Fibroblast of skin of left quadriceps (primary cell): ENCODE measurements around the gene TSPAN10.
"Not testable (repeated sequence)": the region's sequence is repeated elsewhere in the genome, so short reads cannot be mapped to it uniquely, and the experiment has no call there.

Experiments used
- DNase-seq, 2 experiments: peaks; one replicate each; pipeline ENCODE4 v3.0.0-alpha.2; 2013; ENCODE audit warnings: low read depth in 2 of 2

The TSPAN10 gene

GRCh38 chr17:81662002-81662401 lies 25.0 kb downstream of the TSPAN10 start:
- DNase-seq, result no peak

DNA sequence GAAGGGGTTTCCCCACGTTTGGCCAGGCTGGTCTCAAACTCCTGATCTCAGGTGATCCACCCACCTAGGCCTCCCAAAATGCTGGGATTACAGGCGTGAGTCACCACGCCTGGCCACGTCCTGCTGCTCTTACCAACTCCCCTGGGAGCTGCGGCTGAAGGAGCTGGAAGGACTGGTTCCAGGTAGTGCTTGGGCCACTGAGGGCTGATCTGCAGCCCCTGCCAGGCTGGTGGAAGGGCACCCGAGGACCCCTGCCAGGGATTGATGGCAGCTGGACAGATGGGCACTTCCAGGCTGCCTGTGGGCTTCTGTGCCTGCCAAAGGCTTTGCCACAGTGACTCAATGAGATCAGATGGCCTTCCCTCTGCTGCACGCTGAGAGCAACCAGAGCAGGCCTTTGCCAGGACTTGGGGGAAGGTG lies 27.1 kb downstream of the TSPAN10 start:
- no peak for DNase-seq

- no peak for DNase-seq
Measured at GRCh38 chr17:81665205-81666091, 28.5 kb downstream of the TSPAN10 start.

DNA sequence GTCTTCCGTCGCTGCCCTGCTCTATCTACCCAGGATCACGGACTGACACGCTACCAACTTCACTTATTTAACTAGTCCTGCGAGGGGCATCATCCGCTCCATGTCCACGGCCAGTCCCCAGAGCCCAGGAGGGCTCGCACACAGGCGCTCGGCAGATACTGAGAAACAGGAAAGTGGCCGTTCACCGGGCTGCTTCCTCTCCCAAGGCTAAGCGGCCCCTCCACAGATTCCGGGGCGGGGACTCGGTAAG lies 29.0 kb downstream of the TSPAN10 start:
- DNase-seq, result no peak

- peak; percentile 91 for DNase-seq
Measured at GRCh38 chr17:81666342-81667191, 29.6 kb downstream of the TSPAN10 start, which contains the start of the genes CCDC137 and OXLD1. TSS of gene CCDC137 (plus strand) at chr17:81666737. CDS start at chr17:81666767, 30 bp downstream. TSS of gene OXLD1 (minus strand) at chr17:81666605. CDS start at chr17:81666577, 28 bp downstream.

DNA sequence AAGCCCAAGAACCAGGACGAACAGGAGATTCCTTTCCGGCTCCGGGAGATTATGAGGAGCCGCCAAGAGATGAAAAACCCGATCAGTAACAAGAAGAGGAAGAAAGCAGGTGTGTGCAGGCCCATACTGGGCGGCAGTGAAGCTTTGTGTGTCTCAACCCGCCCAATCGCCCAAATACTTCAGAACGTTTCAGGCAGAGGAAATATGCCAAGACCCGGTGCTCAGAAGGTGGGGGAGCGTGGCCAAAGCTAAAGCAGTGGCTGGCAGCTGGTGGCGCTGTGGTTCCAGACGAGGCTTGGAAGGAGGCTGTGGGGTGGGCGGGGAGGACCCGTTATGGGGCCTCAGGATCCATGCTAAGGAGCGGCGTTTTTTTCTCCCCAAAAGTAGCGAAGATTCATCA lies 30.8 kb downstream of the TSPAN10 start:
- no peak for DNase-seq

- DNase-seq, result no peak
Measured at GRCh38 chr17:81672504-81672903, 35.5 kb downstream of the TSPAN10 start.

DNA sequence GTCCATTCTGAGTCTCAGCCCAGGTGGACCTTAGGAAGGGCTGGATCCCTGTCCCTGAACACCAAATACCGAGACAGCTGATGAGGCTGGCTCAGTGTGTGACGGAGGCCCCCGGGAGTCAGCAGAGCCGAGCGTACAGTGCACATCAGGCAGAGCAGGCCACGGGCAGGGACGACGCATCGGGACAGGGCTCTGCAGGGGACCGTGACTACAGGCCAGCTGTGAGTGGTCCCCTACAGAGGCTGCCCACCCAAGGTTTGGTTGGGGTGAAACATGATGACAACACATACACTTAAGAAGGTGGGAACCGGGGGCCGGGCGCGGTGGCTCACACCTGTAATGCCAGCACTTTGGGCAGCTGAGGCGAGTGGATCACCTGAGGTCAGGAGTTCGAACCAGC lies 36.0 kb downstream of the TSPAN10 start:
- no peak for DNase-seq

GRCh38 chr17:81673561-81674258 lies 36.7 kb downstream of the TSPAN10 start:
- no peak for DNase-seq

DNA sequence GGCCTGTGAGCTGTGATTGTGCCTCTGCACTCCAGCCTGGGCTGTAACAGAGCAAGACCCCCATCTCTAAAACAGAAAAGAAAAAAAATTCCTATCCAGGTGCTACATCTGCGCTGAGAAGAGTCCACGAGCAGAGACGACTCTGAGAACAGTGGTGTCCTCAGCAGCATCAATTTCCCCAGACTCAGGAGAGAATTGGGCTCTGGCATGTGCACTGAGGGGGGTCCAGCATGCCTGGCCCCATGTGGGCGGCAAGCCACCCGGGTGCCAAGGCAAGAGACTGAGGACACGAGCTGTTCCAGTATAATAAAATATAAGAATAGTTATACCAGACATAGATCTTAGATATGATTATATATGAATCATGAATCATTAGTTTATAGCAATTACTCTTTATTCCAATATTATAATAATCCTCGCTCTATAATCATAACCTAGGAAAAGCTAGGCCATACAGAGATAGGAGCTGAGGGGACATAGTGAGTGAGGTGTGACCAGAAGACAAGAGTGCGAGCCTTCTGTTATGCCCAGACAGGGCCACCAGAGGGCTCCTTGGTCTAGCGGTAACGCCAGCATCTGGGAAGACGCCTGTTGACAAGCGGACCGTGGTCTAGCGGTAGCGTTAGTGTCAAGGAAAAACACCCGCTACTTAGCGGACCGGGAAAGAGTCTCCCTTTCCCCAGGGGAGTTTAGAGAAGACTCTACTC lies 38.7 kb downstream of the TSPAN10 start:
- DNase-seq, result not testable (repeated sequence)

DNA sequence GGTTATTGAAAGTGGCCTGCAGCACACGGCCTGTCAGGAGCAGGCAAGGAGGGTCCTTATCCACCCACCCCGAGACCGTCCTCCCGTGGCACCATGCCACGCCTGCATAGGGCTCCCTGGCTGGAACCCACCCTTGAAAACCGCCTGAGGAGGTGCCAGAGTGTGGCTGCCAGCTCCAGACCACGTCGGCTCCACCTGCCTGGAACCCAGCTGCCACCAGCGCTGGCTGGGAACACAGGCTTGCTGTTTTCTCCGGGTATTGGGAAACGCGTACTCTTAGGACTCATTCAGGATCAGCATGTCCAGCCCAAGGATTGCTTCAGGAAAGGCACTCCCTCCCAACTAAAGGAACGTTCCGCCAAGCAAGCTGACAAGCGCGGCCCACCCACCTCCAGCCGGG lies 39.9 kb downstream of the TSPAN10 start:
- no peak for DNase-seq

DNA sequence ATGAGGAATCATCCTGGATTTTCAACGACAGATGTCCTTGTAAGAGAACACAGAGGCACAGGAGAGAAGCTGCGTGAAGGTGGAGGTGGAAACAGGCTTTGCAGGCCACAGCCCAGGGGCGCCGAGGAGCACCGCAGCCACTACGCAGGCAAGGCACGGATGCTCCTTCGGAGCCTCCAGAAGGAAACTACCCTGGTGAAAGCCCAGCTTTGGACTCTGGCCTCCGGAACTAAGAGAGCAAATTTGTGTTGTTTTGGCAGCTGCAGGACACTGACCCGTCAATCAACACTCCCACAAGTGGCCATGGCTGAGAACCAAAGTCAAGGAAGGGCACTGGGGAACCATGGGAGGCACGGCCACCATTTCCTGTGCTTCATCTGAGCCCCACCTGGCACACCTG lies 43.2 kb downstream of the TSPAN10 start:
- no peak for DNase-seq

DNA sequence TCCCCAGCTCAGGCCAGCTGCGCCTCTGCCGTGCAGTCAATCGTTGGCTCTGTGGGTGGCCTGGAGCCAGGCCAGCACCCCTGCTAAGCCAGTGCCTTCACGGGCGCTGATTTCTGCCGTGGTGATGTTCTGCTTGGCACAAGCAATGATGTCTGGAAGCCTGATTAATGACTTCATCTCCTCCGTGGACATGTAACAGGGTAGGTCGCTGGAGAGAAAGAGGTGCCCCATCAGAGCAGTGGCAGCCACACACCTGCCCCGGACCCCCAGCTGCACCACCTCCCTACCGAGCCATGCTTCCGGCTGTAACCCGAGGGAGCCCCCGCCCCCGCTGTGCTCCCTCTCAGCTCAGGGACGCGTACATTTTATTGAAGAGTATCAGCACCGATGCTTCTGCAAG lies 44.7 kb downstream of the TSPAN10 start:
- DNase-seq, result no peak

DNA sequence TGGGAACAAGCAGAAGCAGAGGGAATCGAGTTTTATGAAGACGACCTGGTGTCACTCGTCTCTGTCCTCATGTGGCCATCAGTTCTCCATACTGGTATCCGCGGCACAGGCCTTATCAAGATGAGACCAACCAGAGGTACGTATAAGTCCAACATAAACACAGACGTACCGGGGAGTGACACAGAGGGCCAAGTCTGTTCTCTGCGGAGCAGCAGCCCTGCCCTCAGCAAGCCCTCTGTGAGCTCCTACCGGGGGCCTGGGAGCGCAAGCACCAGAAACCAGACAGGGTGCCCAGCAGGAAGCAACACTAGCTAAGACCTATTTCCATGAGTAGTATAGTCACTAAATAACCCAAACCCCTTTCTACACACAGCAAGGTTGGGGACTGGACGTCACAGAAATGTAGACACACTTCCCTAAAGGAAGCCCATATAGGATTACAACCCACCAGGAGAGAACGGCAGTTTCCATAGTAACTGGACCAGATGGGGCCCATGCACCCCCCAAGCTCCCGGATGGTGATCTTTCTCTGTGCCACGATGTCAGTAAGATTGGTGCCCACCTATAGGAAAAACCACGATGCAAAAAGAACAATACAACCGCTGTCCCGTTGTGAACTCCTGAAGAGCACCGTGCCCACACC lies 45.7 kb downstream of the TSPAN10 start:
- no peak for DNase-seq

DNA sequence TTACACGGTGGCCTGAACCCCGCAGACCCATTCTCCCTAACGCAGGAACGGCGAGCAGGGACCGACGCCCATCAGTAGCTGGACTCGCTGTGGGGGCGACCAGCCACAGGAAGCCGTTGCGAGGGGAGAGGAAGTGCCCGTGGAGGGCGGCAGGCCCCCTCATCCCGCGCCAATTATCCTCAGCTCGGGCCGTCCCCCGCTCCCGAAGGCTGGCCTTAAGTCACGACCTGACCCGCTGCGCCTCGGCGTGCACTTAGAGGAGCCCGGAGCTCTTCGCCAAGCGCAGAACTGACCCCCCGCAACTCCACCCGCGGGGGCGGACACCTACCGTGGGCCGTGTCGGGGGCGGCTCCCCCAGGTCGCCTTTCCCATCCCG lies 46.2 kb downstream of the TSPAN10 start:
- no peak for DNase-seq

- DNase-seq, result peak; percentile 99
Measured at GRCh38 chr17:81683584-81684441, 46.8 kb downstream of the TSPAN10 start, which contains the start of the genes ARL16 and HGS. TSS of gene ARL16 (minus strand) at chr17:81683797. CDS start at chr17:81683753, 44 bp downstream. TSS of gene HGS (plus strand) at chr17:81684011. CDS start at chr17:81684067, 56 bp downstream.

DNA sequence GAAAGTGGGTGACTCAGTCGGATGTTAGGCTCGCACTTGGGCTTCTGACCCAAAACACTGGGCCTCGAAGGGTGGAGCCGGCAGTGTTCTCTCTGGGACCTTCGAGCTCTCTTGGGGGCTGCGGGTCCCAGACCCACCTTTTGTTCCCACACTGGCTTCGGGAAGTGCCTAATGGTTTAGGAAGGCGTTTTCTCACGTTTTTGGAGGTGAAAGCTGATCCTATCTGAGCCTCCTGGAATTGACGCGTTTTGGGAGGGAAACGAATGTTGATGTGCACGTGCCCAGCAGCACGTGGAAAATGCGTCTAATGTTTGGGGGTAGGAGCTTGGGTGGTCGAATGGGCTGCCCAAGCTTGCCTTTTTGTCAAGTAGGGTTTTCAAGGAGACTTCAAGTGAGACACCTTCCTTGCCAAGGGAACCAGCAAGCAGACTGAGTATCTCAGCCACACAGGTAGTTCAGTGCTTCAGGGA lies 47.5 kb downstream of the TSPAN10 start:
- no peak for DNase-seq

GRCh38 chr17:81685108-81685507 lies 48.1 kb downstream of the TSPAN10 start:
- DNase-seq, result no peak

- no peak for DNase-seq
Measured at GRCh38 chr17:81686614-81687013, 49.6 kb downstream of the TSPAN10 start.
